SK-N-SH (cell line): Measurements from ENCODE around the gene MYNN.

Experiments
- JUND ChIP-seq: IDR thresholded peaks from 2 replicates; pipeline ENCODE4 v1.4.0; 2012
- MEF2A ChIP-seq: IDR thresholded peaks from 2 replicates; pipeline ENCODE4 v1.4.0; 2012; ENCODE audit warnings: low read depth, borderline replicate concordance
- NFIC ChIP-seq: IDR thresholded peaks from 2 replicates; pipeline ENCODE4 v1.4.0; 2012; ENCODE audit warnings: borderline replicate concordance
- RFX5 ChIP-seq: IDR thresholded peaks from 2 replicates; pipeline ENCODE4 v1.6.1; 2012; ENCODE audit warnings: mild to moderate bottlenecking, improper control_type of control experiment, low read length
- TCF12 ChIP-seq: IDR thresholded peaks from 2 replicates; pipeline ENCODE4 v1.4.0; 2012
- YY1 ChIP-seq: IDR thresholded peaks from 2 replicates; pipeline ENCODE4 v1.4.0; 2012; ENCODE audit warnings: low read depth, mild to moderate bottlenecking
- TF ChIP-seq, protein P1 (sequence below): fragments of 150-350 bp; IDR thresholded peaks from 2 replicates; pipeline ENCODE4 v1.6.1; 2017; ENCODE audit warnings: antibody characterized with exemption, low read length, low read depth, borderline replicate concordance
- TF ChIP-seq, protein P2 (sequence below): IDR thresholded peaks from 2 replicates; pipeline ENCODE4 v1.4.0; 2012; ENCODE audit warnings: low read depth, borderline replicate concordance
- TF ChIP-seq, protein P3 (sequence below): IDR thresholded peaks from 2 replicates; pipeline ENCODE4 v1.4.0; 2012; ENCODE audit warnings: low read depth, borderline replicate concordance
- TF ChIP-seq, protein P4 (sequence below): fragments of 200-600 bp; sonication (generic); IDR thresholded peaks from 2 replicates; pipeline ENCODE4 v1.6.1; 2017; ENCODE audit warnings: antibody characterized with exemption, mild to moderate bottlenecking, moderate library complexity

DNA sequence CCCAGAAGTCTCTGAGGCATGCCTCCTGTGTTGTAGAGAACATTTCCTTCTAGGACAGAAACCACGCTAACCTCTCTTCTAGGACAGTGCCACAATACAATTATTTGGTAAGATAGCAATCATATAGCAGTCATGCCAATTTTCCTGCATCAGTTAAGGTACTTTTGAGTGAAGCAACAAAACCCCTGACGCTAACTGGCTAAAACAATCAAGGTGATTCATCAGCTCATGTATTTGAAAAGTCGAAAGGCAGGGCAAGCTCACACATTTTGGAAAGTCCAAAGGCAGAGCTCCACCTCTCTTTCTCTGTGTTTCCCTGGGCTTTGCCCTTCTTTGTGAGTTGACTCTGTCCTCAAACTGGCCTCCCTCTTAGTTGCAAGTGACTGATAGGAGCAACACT, 18.5 kb upstream of the MYNN start:
- TF ChIP-seq, protein P1, sequence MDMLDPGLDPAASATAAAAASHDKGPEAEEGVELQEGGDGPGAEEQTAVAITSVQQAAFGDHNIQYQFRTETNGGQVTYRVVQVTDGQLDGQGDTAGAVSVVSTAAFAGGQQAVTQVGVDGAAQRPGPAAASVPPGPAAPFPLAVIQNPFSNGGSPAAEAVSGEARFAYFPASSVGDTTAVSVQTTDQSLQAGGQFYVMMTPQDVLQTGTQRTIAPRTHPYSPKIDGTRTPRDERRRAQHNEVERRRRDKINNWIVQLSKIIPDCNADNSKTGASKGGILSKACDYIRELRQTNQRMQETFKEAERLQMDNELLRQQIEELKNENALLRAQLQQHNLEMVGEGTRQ = no peak
- no peak for TF ChIP-seq NFIC
- TF ChIP-seq, protein P2, sequence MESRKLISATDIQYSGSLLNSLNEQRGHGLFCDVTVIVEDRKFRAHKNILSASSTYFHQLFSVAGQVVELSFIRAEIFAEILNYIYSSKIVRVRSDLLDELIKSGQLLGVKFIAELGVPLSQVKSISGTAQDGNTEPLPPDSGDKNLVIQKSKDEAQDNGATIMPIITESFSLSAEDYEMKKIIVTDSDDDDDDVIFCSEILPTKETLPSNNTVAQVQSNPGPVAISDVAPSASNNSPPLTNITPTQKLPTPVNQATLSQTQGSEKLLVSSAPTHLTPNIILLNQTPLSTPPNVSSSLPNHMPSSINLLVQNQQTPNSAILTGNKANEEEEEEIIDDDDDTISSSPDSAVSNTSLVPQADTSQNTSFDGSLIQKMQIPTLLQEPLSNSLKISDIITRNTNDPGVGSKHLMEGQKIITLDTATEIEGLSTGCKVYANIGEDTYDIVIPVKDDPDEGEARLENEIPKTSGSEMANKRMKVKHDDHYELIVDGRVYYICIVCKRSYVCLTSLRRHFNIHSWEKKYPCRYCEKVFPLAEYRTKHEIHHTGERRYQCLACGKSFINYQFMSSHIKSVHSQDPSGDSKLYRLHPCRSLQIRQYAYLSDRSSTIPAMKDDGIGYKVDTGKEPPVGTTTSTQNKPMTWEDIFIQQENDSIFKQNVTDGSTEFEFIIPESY = no peak
- TF ChIP-seq RFX5 = no peak
- TF ChIP-seq, protein P3, sequence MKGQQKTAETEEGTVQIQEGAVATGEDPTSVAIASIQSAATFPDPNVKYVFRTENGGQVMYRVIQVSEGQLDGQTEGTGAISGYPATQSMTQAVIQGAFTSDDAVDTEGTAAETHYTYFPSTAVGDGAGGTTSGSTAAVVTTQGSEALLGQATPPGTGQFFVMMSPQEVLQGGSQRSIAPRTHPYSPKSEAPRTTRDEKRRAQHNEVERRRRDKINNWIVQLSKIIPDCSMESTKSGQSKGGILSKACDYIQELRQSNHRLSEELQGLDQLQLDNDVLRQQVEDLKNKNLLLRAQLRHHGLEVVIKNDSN = no peak
- TF ChIP-seq TCF12 = no peak
- TF ChIP-seq, protein P4, sequence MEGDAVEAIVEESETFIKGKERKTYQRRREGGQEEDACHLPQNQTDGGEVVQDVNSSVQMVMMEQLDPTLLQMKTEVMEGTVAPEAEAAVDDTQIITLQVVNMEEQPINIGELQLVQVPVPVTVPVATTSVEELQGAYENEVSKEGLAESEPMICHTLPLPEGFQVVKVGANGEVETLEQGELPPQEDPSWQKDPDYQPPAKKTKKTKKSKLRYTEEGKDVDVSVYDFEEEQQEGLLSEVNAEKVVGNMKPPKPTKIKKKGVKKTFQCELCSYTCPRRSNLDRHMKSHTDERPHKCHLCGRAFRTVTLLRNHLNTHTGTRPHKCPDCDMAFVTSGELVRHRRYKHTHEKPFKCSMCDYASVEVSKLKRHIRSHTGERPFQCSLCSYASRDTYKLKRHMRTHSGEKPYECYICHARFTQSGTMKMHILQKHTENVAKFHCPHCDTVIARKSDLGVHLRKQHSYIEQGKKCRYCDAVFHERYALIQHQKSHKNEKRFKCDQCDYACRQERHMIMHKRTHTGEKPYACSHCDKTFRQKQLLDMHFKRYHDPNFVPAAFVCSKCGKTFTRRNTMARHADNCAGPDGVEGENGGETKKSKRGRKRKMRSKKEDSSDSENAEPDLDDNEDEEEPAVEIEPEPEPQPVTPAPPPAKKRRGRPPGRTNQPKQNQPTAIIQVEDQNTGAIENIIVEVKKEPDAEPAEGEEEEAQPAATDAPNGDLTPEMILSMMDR = no peak
- no peak for TF ChIP-seq MEF2A
- TF ChIP-seq JUND = no peak
- no peak for TF ChIP-seq YY1
